ENCODE measurements around the gene SDCCAG8. TPM values are rescaled to one million over a fixed set of nuclear protein-coding genes. Genes with fewer than 3 reads are reported as not detected.

Gene SDCCAG8
- total and polyA plus RNA-seq, 2 of the 8 experiments (the other 6 are each of a cell fraction or from before 2014, with no cell fraction given), result 15.6 to 21.0 TPM

DNA sequence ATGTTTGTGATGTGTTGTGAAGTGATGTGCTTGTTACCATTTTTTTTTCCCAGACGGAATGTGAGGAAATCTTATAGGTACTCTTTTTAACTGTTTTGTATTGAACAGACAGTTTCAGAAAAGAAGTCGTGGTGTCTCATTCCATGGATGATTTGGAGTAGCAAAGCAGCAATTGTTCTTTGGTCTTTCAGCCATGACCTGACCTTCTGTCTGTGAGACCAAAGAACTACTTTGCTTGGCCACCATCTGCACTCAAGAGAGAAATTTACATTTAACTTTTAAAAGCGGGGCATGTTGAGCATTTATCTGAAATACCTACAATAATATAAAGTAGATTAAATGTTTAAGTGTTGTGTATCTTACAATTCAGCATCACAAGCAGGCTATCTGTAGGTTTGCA, 90.2 kb downstream of the SDCCAG8 start (continued):
- TF ChIP-seq, protein P1, sequence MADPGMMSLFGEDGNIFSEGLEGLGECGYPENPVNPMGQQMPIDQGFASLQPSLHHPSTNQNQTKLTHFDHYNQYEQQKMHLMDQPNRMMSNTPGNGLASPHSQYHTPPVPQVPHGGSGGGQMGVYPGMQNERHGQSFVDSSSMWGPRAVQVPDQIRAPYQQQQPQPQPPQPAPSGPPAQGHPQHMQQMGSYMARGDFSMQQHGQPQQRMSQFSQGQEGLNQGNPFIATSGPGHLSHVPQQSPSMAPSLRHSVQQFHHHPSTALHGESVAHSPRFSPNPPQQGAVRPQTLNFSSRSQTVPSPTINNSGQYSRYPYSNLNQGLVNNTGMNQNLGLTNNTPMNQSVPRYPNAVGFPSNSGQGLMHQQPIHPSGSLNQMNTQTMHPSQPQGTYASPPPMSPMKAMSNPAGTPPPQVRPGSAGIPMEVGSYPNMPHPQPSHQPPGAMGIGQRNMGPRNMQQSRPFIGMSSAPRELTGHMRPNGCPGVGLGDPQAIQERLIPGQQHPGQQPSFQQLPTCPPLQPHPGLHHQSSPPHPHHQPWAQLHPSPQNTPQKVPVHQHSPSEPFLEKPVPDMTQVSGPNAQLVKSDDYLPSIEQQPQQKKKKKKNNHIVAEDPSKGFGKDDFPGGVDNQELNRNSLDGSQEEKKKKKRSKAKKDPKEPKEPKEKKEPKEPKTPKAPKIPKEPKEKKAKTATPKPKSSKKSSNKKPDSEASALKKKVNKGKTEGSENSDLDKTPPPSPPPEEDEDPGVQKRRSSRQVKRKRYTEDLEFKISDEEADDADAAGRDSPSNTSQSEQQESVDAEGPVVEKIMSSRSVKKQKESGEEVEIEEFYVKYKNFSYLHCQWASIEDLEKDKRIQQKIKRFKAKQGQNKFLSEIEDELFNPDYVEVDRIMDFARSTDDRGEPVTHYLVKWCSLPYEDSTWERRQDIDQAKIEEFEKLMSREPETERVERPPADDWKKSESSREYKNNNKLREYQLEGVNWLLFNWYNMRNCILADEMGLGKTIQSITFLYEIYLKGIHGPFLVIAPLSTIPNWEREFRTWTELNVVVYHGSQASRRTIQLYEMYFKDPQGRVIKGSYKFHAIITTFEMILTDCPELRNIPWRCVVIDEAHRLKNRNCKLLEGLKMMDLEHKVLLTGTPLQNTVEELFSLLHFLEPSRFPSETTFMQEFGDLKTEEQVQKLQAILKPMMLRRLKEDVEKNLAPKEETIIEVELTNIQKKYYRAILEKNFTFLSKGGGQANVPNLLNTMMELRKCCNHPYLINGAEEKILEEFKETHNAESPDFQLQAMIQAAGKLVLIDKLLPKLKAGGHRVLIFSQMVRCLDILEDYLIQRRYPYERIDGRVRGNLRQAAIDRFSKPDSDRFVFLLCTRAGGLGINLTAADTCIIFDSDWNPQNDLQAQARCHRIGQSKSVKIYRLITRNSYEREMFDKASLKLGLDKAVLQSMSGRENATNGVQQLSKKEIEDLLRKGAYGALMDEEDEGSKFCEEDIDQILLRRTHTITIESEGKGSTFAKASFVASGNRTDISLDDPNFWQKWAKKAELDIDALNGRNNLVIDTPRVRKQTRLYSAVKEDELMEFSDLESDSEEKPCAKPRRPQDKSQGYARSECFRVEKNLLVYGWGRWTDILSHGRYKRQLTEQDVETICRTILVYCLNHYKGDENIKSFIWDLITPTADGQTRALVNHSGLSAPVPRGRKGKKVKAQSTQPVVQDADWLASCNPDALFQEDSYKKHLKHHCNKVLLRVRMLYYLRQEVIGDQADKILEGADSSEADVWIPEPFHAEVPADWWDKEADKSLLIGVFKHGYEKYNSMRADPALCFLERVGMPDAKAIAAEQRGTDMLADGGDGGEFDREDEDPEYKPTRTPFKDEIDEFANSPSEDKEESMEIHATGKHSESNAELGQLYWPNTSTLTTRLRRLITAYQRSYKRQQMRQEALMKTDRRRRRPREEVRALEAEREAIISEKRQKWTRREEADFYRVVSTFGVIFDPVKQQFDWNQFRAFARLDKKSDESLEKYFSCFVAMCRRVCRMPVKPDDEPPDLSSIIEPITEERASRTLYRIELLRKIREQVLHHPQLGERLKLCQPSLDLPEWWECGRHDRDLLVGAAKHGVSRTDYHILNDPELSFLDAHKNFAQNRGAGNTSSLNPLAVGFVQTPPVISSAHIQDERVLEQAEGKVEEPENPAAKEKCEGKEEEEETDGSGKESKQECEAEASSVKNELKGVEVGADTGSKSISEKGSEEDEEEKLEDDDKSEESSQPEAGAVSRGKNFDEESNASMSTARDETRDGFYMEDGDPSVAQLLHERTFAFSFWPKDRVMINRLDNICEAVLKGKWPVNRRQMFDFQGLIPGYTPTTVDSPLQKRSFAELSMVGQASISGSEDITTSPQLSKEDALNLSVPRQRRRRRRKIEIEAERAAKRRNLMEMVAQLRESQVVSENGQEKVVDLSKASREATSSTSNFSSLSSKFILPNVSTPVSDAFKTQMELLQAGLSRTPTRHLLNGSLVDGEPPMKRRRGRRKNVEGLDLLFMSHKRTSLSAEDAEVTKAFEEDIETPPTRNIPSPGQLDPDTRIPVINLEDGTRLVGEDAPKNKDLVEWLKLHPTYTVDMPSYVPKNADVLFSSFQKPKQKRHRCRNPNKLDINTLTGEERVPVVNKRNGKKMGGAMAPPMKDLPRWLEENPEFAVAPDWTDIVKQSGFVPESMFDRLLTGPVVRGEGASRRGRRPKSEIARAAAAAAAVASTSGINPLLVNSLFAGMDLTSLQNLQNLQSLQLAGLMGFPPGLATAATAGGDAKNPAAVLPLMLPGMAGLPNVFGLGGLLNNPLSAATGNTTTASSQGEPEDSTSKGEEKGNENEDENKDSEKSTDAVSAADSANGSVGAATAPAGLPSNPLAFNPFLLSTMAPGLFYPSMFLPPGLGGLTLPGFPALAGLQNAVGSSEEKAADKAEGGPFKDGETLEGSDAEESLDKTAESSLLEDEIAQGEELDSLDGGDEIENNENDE (IDR thresholded peaks at IDR 0.05; ENCODE audit: insufficient replicate concordance, low read length), result no peak
- TF ChIP-seq NANOG (IDR thresholded peaks at IDR 0.05; ENCODE audit: insufficient read depth, low read depth, low read length, poor library complexity, severe bottlenecking), result no peak
- no peak for TF ChIP-seq BRCA1 (IDR thresholded peaks at IDR 0.05; ENCODE audit: low read depth, low read length)
- TF ChIP-seq TEAD4 (IDR thresholded peaks at IDR 0.05; ENCODE audit: low read depth, low read length), result no peak

All from H1 (cell line).